ENCODE results near the gene SESN3. TPM values are rescaled to one million over a fixed set of nuclear protein-coding genes. Genes with fewer than 3 reads are reported as not detected.

SESN3 gene
- total RNA-seq, 6 donors from 2014 or later, result 11.5 to 48.8 (median 23.2) TPM

- no peak for DNase-seq
- 84 to 93% methylated on average over 3 of the region's 3 CpGs for WGBS, 2 donors
- Histone ChIP-seq H3K4me3 (no peak overlapping the region), H3K36me3 (no peaks in the 10 kb centered on the region), H3K9me3 (no peaks in the 10 kb centered on the region), H3K27ac (no peak overlapping the region), H3K4me1 (no peaks in the 10 kb centered on the region), H3K27me3 (no peaks in the 10 kb centered on the region)
- no peak for TF ChIP-seq CTCF (IDR thresholded peaks at IDR 0.05)
- TF ChIP-seq EP300 (IDR thresholded peaks at IDR 0.05), result no peak
- TF ChIP-seq POLR2AphosphoS5 (IDR thresholded peaks at IDR 0.05), result no peak
- TF ChIP-seq POLR2A (IDR thresholded peaks at IDR 0.05), result no peak
- ATAC-seq (ENCODE audit: low FRiP score in 2 of 2), result no peak
Observed at GRCh38 chr11:95247883-95248282, 16.9 kb upstream of the SESN3 start.

GRCh38 chr11:95247127-95247684 is 16.2 kb upstream of the SESN3 start:
- Histone ChIP-seq H3K27ac (no peak overlapping the region), H3K4me3 (no peak overlapping the region), H3K36me3 (no peaks in the 10 kb centered on the region), H3K9me3 (no peaks in the 10 kb centered on the region), H3K4me1 (peaks cover 0 to 3% (median 0%) of the 10 kb centered on the region in 4 donors), H3K27me3 (no peaks in the 10 kb centered on the region)
- no peak for DNase-seq
- 70 to 73% methylated on average over 1 of the region's 1 CpG for WGBS, 2 donors
- TF ChIP-seq POLR2A (IDR thresholded peaks at IDR 0.05) (no peak), CTCF (IDR thresholded peaks at IDR 0.05) (no peak), POLR2AphosphoS5 (IDR thresholded peaks at IDR 0.05) (no peak), EP300 (IDR thresholded peaks at IDR 0.05) (no peak)
- no peak for ATAC-seq (ENCODE audit: low FRiP score in 2 of 2)

GRCh38 chr11:95245581-95245980 is 14.6 kb upstream of the SESN3 start:
- DNase-seq (no peak), ATAC-seq (ENCODE audit: low FRiP score in 2 of 2) (no peak)
- 91 to 100% methylated on average over 1 of the region's 1 CpG for WGBS, 2 donors
- Histone ChIP-seq H3K27me3 (no peaks in the 10 kb centered on the region), H3K4me3 (no peak overlapping the region), H3K4me1 (peaks cover 0 to 4% (median 0%) of the 10 kb centered on the region in 4 donors), H3K27ac (no peak overlapping the region), H3K36me3 (no peaks in the 10 kb centered on the region), H3K9me3 (no peaks in the 10 kb centered on the region)
- TF ChIP-seq CTCF (IDR thresholded peaks at IDR 0.05) (no peak), EP300 (IDR thresholded peaks at IDR 0.05) (no peak), POLR2AphosphoS5 (IDR thresholded peaks at IDR 0.05) (no peak), POLR2A (IDR thresholded peaks at IDR 0.05) (no peak)

- 43 to 54% methylated on average over 3 of the region's 3 CpGs for WGBS, 2 donors
- Histone ChIP-seq H3K4me1 (peaks cover 0 to 4% (median 0%) of the 10 kb centered on the region in 4 donors), H3K9me3 (no peaks in the 10 kb centered on the region), H3K36me3 (no peaks in the 10 kb centered on the region), H3K27ac (no peak overlapping the region), H3K27me3 (no peaks in the 10 kb centered on the region), H3K4me3 (no peak overlapping the region)
- DNase-seq (no peak), ATAC-seq (ENCODE audit: low FRiP score in 2 of 2) (peak in 1 of 2 donors; percentile 71)
- TF ChIP-seq CTCF (IDR thresholded peaks at IDR 0.05) (no peak), EP300 (IDR thresholded peaks at IDR 0.05) (no peak), POLR2A (IDR thresholded peaks at IDR 0.05) (no peak), POLR2AphosphoS5 (IDR thresholded peaks at IDR 0.05) (no peak)
Observed at GRCh38 chr11:95245038-95245437, 14.0 kb upstream of the SESN3 start.

- WGBS, 2 donors, result 66 to 68% methylated on average over 2 of the region's 2 CpGs
- Histone ChIP-seq H3K4me3 (no peak overlapping the region), H3K4me1 (peaks cover 0 to 4% (median 0%) of the 10 kb centered on the region in 4 donors), H3K27ac (no peak overlapping the region), H3K9me3 (no peaks in the 10 kb centered on the region), H3K36me3 (no peaks in the 10 kb centered on the region), H3K27me3 (no peaks in the 10 kb centered on the region)
- ATAC-seq (ENCODE audit: low FRiP score in 2 of 2) (no peak), DNase-seq (no peak)
- no peak for TF ChIP-seq CTCF (IDR thresholded peaks at IDR 0.05)
- TF ChIP-seq EP300 (IDR thresholded peaks at IDR 0.05), result no peak
- no peak for TF ChIP-seq POLR2A (IDR thresholded peaks at IDR 0.05)
- TF ChIP-seq POLR2AphosphoS5 (IDR thresholded peaks at IDR 0.05), result no peak
Observed at GRCh38 chr11:95243673-95244072, 12.7 kb upstream of the SESN3 start.
